Activated T-cell treated with anti-CD3 and anti-CD28 coated beads, Interleukin-2, amount 50 U/mL, for 72 hours (primary cell): ENCODE results near the gene SYT1. TPM values are rescaled to one million over a fixed set of nuclear protein-coding genes. Genes with fewer than 3 reads are reported as not detected.

Experiments used
- ATAC-seq, 2 donors: fragments of 150-1000 bp; cut with Tn5 transposase; replicated peaks in 1 of 2; 2 replicates each; pipeline ENCODE4 v1.10.0; 2021; ENCODE audit warnings: moderate library complexity in 2 of 2, mild to moderate bottlenecking in 1 of 2
- DNase-seq, 2 donors: peaks; one replicate each; pipeline ENCODE4 v3.0.0; 2021 to 2022; ENCODE audit warnings: mixed read lengths in 1 of 2
- H3K27ac Mint-ChIP-seq: one replicate; pipeline ENCODE4 v1.8.0; 2022; ENCODE audit warnings: mild to moderate bottlenecking, moderate library complexity, mixed read lengths
- H3K27me3 Mint-ChIP-seq: one replicate; pipeline ENCODE4 v1.8.0; 2022; ENCODE audit warnings: low read depth, mixed read lengths
- H3K36me3 Mint-ChIP-seq, 2 donors: one replicate each; pipeline ENCODE4 v1.8.0; 2022; ENCODE audit warnings: mixed read lengths in 2 of 2, mild to moderate bottlenecking in 1 of 2; ENCODE audit not compliant: insufficient read depth in 2 of 2
- H3K4me1 Mint-ChIP-seq: one replicate; pipeline ENCODE4 v1.8.0; 2022; ENCODE audit warnings: low read depth, mixed read lengths
- H3K4me3 Mint-ChIP-seq, 2 donors: one replicate each; pipeline ENCODE4 v1.8.0; 2022; ENCODE audit warnings: mild to moderate bottlenecking in 2 of 2, mixed read lengths in 2 of 2, moderate library complexity in 2 of 2
- H3K9me3 Mint-ChIP-seq, 2 donors: one replicate each; pipeline ENCODE4 v1.8.0; 2022; ENCODE audit warnings: mixed read lengths in 2 of 2
- total RNA-seq, 2 donors: library from RNA; stranded (reverse); gene quantifications; one replicate each; pipeline ENCODE4 v1.2.3, GENCODE V29; 2022

Gene SYT1
- total RNA-seq, 2 donors from 2014 or later: not detected

DNA sequence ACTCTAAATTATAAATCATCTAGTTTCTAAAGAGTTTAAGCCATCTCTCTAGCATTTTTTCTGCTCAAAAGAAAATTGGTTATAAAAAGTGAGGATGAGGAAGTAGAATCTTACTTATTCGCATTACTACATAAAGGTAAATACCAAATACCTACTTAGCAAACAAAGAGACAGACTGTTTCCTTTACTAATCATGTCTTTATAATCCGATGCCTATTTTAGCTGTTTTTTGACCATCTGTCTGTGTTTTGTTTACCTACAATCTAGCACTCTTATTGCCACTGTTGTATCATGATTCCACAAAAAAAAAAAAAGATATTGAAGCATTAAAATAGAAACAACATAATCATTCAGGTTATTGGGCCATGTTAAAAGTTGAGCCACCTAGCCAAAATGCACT lies 430.0 kb downstream of the SYT1 start:
- Mint-ChIP-seq H3K27ac (no peak overlapping the region), H3K36me3 (no peaks in the 10 kb centered on the region), H3K9me3 (no peaks in the 10 kb centered on the region), H3K4me1 (no peaks in the 10 kb centered on the region), H3K27me3 (no peaks in the 10 kb centered on the region), H3K4me3 (no peak overlapping the region)
- DNase-seq (no peak), ATAC-seq (no peak)

DNA sequence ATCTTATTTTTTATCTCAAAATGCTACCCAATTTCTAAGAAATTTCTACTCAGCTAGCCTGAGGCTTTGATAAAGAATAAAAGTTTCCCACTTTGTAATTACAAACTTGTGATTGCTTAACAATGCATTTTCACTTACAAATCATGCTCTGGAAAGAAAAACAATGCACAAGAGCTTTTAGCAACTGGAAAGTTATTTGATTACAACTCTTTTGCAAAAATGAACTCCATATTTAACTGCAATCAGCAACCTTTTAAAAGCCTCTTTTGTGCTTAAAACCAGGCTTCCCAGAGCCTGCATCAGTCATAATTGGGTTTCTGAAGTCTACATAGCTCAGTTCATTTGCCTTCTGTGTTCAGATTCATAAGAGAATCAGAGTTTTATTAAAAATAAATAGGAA lies 431.0 kb downstream of the SYT1 start:
- no peaks in the 10 kb centered on the region for H3K36me3 Mint-ChIP-seq

DNA sequence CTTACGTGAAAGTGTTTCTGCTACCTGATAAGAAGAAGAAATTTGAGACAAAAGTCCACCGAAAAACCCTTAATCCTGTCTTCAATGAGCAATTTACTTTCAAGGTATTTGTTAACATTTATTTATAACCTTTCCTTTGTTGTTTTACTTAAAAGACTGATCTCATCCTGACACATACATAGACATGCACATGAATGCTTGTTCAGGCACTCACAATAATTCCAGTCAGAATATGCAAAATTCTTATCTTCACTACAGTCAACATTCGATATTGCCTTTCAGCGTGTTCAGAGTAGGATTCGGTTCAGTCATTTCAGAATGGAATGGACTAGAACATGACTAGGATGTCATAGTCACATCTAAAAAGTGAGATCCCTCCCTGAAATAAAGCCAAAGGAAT lies 431.6 kb downstream of the SYT1 start:
- no peaks in the 10 kb centered on the region for H3K9me3 Mint-ChIP-seq
- no peaks in the 10 kb centered on the region for H3K27me3 Mint-ChIP-seq
- H3K4me1 Mint-ChIP-seq: no peaks in the 10 kb centered on the region
- DNase-seq (no peak), ATAC-seq (no peak)
- H3K4me3 Mint-ChIP-seq: no peak overlapping the region
- no peaks in the 10 kb centered on the region for H3K36me3 Mint-ChIP-seq
- no peak overlapping the region for H3K27ac Mint-ChIP-seq

More for the DNA sequence above, 431.0 kb downstream of the SYT1 start:
- H3K27me3 Mint-ChIP-seq: no peaks in the 10 kb centered on the region
- no peaks in the 10 kb centered on the region for H3K9me3 Mint-ChIP-seq
- no peaks in the 10 kb centered on the region for H3K4me1 Mint-ChIP-seq
- H3K27ac Mint-ChIP-seq: no peak overlapping the region
- no peak for DNase-seq
- ATAC-seq: no peak
- no peak overlapping the region for H3K4me3 Mint-ChIP-seq

DNA sequence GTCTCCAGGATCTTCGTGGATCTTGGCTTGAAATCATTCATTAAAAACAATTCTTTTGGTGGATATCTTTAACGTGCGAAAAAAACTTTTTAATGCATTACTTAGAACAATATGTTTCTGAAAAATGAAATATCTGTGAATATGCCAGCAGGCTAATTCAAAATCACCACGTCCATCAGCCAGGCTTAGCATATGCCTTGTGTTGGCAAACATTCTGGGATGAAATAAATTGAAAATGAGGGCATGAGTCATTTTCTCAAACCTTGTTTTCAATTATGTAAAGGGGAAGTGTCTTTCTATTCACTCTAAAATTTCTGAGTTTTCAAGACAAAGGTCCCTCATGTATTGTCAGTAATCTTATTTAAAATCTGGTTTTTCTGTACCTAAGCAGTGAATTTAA lies 432.3 kb downstream of the SYT1 start:
- no peak for ATAC-seq
- no peak for DNase-seq
- Mint-ChIP-seq H3K4me3 (no peak overlapping the region), H3K27me3 (no peaks in the 10 kb centered on the region), H3K36me3 (no peaks in the 10 kb centered on the region), H3K4me1 (no peaks in the 10 kb centered on the region), H3K27ac (no peak overlapping the region), H3K9me3 (no peaks in the 10 kb centered on the region)

GRCh38 chr12:79298506-79298905 lies 433.9 kb downstream of the SYT1 start:
- H3K27ac Mint-ChIP-seq: no peak overlapping the region
- H3K9me3 Mint-ChIP-seq: no peaks in the 10 kb centered on the region
- H3K4me3 Mint-ChIP-seq: no peak overlapping the region
- H3K36me3 Mint-ChIP-seq: no peaks in the 10 kb centered on the region
- no peak for ATAC-seq
- no peaks in the 10 kb centered on the region for H3K27me3 Mint-ChIP-seq
- no peak for DNase-seq
- H3K4me1 Mint-ChIP-seq: no peaks in the 10 kb centered on the region

GRCh38 chr12:79299447-79300198 lies 435.0 kb downstream of the SYT1 start:
- Mint-ChIP-seq H3K27me3 (no peaks in the 10 kb centered on the region), H3K4me1 (no peaks in the 10 kb centered on the region), H3K4me3 (no peak overlapping the region), H3K36me3 (no peaks in the 10 kb centered on the region), H3K9me3 (no peaks in the 10 kb centered on the region), H3K27ac (no peak overlapping the region)
- DNase-seq (no peak), ATAC-seq (no peak)

- no peak for DNase-seq
- Mint-ChIP-seq H3K27me3 (no peaks in the 10 kb centered on the region), H3K9me3 (no peaks in the 10 kb centered on the region), H3K4me3 (no peak overlapping the region), H3K4me1 (no peaks in the 10 kb centered on the region), H3K36me3 (no peaks in the 10 kb centered on the region), H3K27ac (no peak overlapping the region)
- ATAC-seq: no peak
Observed at GRCh38 chr12:79300199-79300568, 435.6 kb downstream of the SYT1 start.

DNA sequence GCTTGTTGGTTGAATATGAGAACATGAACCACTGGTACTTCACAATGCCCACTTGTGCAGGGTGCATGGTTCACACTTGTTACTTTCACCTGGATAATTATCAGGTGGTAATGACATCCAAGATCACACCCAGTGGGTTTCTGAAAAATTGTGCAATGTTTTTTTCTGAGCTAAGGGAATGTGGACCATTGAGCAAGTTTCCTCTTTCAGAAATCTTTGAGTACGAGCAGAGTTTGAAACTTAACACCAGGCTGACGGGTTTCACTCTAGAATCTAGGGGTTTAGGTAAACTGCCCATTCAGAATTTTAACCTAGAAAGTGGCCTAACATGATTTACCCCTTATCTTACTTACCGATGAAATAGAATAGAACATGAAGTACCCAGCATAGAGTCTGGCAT lies 436.6 kb downstream of the SYT1 start:
- ATAC-seq (no peak), DNase-seq (no peak)
- no peaks in the 10 kb centered on the region for H3K36me3 Mint-ChIP-seq
- H3K9me3 Mint-ChIP-seq: no peaks in the 10 kb centered on the region
- H3K4me3 Mint-ChIP-seq: no peak overlapping the region
- H3K27me3 Mint-ChIP-seq: no peaks in the 10 kb centered on the region
- no peaks in the 10 kb centered on the region for H3K4me1 Mint-ChIP-seq
- no peak overlapping the region for H3K27ac Mint-ChIP-seq

DNA sequence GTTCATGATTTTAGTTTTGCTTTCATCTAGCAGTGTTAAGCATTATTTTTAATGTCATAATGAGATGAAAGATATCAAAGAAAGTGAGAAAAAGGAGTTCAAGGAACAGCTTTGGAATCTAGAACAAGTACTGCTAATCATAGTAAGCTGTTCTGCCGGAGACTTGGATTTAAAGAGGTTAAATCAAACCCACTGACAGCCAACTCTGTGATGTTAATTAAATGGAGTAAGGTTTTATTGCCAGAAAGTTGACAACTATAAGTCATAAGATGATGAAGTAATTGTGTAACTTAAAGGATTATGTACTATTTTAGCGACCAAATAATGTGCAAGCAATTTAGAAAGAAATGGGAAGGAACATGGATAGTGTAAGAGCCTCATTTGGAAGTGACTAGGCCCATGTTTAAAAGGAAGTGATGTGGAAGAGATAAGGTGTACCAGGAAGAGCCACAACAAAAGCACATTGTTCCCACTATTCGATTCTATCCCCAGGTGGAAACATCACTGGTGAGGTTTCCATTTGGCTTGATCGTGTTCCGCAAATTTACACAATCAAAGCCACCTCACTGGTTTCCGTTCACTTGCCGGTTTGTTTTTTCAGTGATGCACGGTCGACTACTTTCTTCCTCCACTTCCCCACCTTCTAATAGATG lies 437.7 kb downstream of the SYT1 start:
- ATAC-seq: no peak
- no peaks in the 10 kb centered on the region for H3K4me1 Mint-ChIP-seq
- H3K27ac Mint-ChIP-seq: no peak overlapping the region
- H3K27me3 Mint-ChIP-seq: no peaks in the 10 kb centered on the region
- H3K36me3 Mint-ChIP-seq: no peaks in the 10 kb centered on the region
- H3K4me3 Mint-ChIP-seq: no peak overlapping the region
- peaks cover 0 to 2% of the 10 kb centered on the region in 2 donors for H3K9me3 Mint-ChIP-seq
- DNase-seq: no peak

GRCh38 chr12:79307340-79307739 lies 442.8 kb downstream of the SYT1 start:
- Mint-ChIP-seq H3K27ac (no peak overlapping the region), H3K4me1 (no peaks in the 10 kb centered on the region), H3K9me3 (peaks cover 0 to 4% of the 10 kb centered on the region in 2 donors), H3K27me3 (no peaks in the 10 kb centered on the region), H3K36me3 (no peaks in the 10 kb centered on the region), H3K4me3 (no peak overlapping the region)
- DNase-seq (no peak), ATAC-seq (no peak)

GRCh38 chr12:79309039-79309438 lies 444.5 kb downstream of the SYT1 start:
- no peak for ATAC-seq
- Mint-ChIP-seq H3K4me3 (no peak overlapping the region), H3K9me3 (peaks cover 0 to 4% of the 10 kb centered on the region in 2 donors), H3K27me3 (no peaks in the 10 kb centered on the region), H3K4me1 (no peaks in the 10 kb centered on the region), H3K36me3 (no peaks in the 10 kb centered on the region), H3K27ac (no peak overlapping the region)
- no peak for DNase-seq

DNA sequence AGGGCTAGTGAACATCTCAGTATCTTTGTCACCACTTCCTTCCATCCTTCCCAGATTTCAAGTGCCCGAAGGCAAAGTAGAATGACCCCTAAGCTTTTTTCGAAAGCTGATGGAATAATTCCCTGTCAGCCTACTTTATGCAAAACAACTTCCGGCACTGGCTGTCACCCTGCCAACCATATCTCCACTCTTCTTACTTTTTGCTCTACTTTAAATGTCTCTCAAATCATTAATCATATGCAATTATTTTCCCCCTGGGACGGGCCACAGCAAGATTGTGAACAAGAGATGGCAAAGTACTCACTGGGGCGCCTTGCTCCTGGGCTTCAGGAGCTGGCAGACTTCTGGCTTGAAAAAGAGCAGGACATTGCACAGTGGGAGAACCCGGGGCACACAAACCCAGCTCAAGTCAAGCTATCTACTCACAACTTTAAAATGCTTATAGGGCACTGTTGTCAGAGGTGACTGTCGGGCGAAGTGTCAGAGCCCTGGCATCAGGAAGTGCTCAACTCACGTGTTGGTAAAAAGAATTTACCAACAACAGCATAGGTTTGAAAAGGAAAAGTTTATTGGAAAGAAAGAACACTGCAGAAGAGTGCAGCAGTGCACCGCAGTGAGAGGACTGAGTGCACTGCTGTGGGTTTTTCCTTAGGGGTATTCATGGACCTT lies 452.7 kb downstream of the SYT1 start:
- DNase-seq: no peak
- H3K36me3 Mint-ChIP-seq: no peaks in the 10 kb centered on the region

GRCh38 chr12:79322905-79323304 lies 458.3 kb downstream of the SYT1 start:
- H3K27me3 Mint-ChIP-seq: no peaks in the 10 kb centered on the region
- no peak overlapping the region for H3K4me3 Mint-ChIP-seq
- ATAC-seq (no peak), DNase-seq (no peak)
- H3K27ac Mint-ChIP-seq: no peak overlapping the region
- no peaks in the 10 kb centered on the region for H3K4me1 Mint-ChIP-seq
- H3K9me3 Mint-ChIP-seq: no peaks in the 10 kb centered on the region
- no peaks in the 10 kb centered on the region for H3K36me3 Mint-ChIP-seq

More for the DNA sequence above, 452.7 kb downstream of the SYT1 start:
- ATAC-seq: no peak
- H3K27me3 Mint-ChIP-seq: no peaks in the 10 kb centered on the region
- no peaks in the 10 kb centered on the region for H3K4me1 Mint-ChIP-seq
- no peak overlapping the region for H3K4me3 Mint-ChIP-seq
- no peak overlapping the region for H3K27ac Mint-ChIP-seq
- H3K9me3 Mint-ChIP-seq: no peaks in the 10 kb centered on the region
